UCSD-AML1 (cell line): Measurements from ENCODE around the gene OR2D2.
"Not testable (repeated sequence)": the region's sequence is repeated elsewhere in the genome, so short reads cannot be mapped to it uniquely, and the experiment has no call there.

Experiments
- DNase-seq: peaks from one replicate; lab custom pipeline; 2025; ENCODE audit not compliant: unreplicated experiment; lab: John Stamatoyannopoulos, UW

Gene OR2D2

GRCh38 chr11:6887711-6888110 lies 4.6 kb downstream of the OR2D2 start:
- DNase-seq = not testable (repeated sequence)

- no peak for DNase-seq
These were observed 9.5 kb downstream of the OR2D2 start for GRCh38 chr11:6882751-6883150.

DNA sequence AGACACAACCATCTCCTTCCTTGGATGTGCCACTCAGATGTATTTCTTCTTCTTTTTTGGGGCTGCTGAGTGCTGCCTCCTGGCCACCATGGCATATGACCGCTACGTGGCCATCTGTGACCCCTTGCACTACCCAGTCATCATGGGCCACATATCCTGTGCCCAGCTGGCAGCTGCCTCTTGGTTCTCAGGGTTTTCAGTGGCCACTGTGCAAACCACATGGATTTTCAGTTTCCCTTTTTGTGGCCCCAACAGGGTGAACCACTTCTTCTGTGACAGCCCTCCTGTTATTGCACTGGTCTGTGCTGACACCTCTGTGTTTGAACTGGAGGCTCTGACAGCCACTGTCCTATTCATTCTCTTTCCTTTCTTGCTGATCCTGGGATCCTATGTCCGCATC lies 15.4 kb downstream of the OR2D2 start:
- DNase-seq = no peak

DNA sequence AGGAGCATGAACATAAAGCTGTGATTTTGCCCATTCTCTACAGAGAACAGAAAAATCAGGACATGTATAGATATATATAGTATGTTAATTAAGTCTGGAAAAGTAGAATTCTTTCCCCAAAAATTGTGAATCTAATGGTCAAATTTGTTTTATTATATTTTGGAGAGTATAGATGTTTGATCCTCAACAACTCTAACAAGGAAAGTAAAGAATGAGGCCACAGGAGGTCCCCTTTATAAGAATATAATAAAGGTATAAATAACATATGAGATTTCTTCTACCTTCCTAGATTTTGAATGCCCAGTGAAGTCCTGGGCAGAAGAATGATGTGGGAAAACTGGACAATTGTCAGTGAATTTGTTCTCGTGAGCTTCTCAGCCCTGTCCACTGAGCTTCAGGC lies 16.0 kb downstream of the OR2D2 start, which contains the start of gene OR10A4:
Gene OR10A4, plus strand, starts transcription at position 301 of the 400 bp plus-strand sequence. Its CDS starts 23 bp downstream, at position 324.
- DNase-seq = no peak

- no peak for DNase-seq
These were observed 16.5 kb downstream of the OR2D2 start for GRCh38 chr11:6875761-6876160.

DNA sequence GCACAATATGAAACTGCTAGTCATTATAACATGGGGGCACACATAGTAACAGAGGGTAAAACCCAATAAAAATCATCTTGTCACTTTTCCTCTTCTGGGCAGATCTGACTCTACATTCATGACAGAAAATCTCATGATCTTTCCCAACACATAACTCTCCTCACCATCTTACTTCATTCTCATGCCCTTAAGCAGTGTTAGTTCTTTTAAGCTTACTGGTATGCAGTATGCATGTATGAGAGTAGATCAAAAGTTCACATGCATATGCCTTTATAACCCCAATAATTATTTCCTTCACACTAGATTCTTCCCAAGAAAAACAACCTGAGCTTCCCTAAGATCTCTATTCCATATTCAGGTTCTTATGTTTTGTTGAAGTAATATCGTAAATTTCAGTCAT lies 21.0 kb downstream of the OR2D2 start:
- no peak for DNase-seq

GRCh38 chr11:6864438-6864837 lies 27.9 kb downstream of the OR2D2 start:
- no peak for DNase-seq

DNA sequence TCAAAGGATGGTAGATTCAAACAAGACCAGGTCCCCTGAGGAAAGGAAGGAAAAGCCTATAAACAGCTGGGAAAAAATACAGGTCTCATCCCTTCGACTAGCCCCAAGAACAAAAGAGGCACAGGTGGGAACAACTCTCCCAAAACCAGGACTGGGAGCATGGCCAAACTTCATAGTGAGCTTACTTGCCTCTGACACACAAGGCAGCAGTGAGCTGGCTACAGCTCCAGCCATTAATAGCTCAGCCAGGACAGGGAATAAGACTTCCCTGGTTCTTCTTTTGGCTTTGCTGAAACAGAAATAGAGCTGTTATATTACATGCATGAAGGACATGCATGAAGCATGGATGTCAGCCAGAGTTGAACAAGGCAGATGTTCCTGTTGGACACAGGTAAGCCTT lies 29.3 kb downstream of the OR2D2 start, which contains the start of gene OR10A2:
Gene OR10A2, plus strand, starts transcription at position 97 of the 400 bp plus-strand sequence. CDS start 6,698 bp downstream, outside the sequence.
- no peak for DNase-seq

GRCh38 chr11:6856871-6857270 lies 35.4 kb downstream of the OR2D2 start:
- DNase-seq = no peak

GRCh38 chr11:6855971-6856541 lies 36.2 kb downstream of the OR2D2 start:
- DNase-seq = no peak

- DNase-seq = not testable (repeated sequence)
These were observed 37.5 kb downstream of the OR2D2 start for GRCh38 chr11:6854801-6855200.

GRCh38 chr11:6850526-6850925 lies 41.8 kb downstream of the OR2D2 start:
- no peak for DNase-seq

GRCh38 chr11:6845383-6845782 lies 46.9 kb downstream of the OR2D2 start, which contains the start of gene OR10A5:
TSS of gene OR10A5 (plus strand) at chr11:6845683. CDS start at chr11:6845683, 0 bp downstream.
- DNase-seq = no peak

GRCh38 chr11:6844356-6844755 lies 47.9 kb downstream of the OR2D2 start:
- no peak for DNase-seq

GRCh38 chr11:6843670-6844069 lies 48.6 kb downstream of the OR2D2 start:
- no peak for DNase-seq

DNA sequence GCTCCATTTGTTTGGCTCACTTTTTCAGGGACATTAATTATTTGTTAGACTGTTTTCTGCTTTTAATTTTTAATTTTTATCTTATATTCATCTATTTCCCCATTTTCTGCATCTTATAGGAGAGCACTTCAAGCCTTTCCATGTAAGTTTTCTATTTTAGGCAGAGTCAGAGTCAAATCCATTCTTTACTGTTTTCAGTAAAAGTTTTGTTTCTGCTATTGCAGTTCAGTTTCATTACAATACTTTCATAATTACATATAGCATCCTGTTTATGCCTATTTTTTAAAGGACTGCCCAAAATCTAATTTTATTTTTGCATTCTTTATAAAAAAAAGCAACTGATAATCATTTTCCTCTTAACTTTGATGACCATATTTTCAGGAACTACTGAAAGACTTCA lies 50.6 kb downstream of the OR2D2 start:
- DNase-seq = no peak
